ENCODE results near the gene LILRA6. TPM values are rescaled to one million over a fixed set of nuclear protein-coding genes. Genes with fewer than 3 reads are reported as not detected.
"Not testable (repeated sequence)": the region's sequence is repeated elsewhere in the genome, so short reads cannot be mapped to it uniquely, and the experiment has no call there.

The LILRA6 gene
- total RNA-seq, 1 donor from 2014 or later = not detected

DNA sequence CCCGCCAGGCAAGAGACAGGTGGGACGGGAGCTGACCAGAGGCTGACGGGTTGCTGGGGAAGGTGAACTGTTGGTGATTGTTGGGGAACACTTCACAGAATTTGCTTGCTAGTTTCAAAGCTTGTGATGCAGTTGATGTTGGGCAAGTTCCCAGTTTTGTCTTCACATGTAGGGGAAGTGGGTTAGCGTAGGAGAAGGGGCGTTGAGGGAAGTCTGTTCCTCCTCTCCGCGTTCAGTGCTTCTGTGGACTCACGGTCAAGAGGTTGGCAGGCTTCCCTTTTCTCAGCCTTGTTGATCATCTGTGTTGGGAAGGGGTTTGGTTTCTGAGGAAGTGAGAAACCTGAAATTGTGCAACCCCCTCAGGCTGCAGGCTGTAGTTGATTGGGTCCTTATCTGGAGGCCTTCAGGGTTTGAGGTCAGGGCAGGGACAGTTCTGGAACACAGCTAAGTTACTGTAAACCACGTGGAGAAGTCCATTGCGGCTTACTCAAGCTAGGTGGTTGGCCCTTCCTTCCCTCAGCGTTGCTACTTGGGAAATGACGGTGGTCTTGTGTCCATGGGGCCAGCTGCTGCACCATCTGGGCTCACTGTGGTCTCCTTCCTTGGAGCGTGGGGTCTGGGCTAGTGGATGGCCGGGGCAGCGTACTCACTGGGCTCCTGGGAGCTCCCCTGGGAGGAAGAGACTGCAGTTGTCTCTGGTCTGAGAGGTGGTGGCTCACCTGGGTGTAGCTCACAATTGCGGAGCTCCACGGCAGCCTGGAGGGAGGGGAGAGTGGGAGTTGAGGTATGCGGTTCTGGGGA, 34.4 kb downstream of the LILRA6 start:
- H3K4me3 Mint-ChIP-seq (ENCODE audit: low read depth) = peak overlapping the region; percentile 62
- H3K27ac Mint-ChIP-seq = peak overlapping the region; percentile 92
- intact Hi-C loops (cut with micrococcal nuclease) = loop anchor here (10.0 kb wide), 1 partner anchor 1047 kb away; the partner anchor contains the start of gene PPP6R1
- peaks cover 70% of the 10 kb centered on the region for H3K4me1 Mint-ChIP-seq (ENCODE audit: low read depth)
- H3K27me3 Mint-ChIP-seq (ENCODE audit: low read depth) = no peaks in the 10 kb centered on the region
- H3K9me3 Mint-ChIP-seq = no peaks in the 10 kb centered on the region
- peaks cover 87% of the 10 kb centered on the region for H3K36me3 Mint-ChIP-seq (ENCODE audit: low read depth)
- DNase-seq (ENCODE audit: low spot score) = no peak

DNA sequence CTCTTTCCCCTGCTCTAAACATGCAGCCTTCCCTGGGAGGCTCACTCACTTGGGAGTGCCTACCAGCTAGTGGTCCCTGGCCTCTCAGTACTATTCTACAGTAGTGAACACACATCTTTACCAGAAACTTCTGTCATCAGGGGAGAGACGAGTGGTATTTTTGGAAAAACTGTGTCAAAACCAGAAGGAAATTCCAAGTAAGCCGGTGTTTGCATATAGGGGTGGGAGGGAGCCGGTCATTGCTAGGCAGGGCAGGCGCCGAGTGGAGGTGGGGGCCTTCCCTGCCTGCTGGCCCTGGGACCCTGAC, 35.0 kb downstream of the LILRA6 start:
- Mint-ChIP-seq H3K27ac (peak overlapping the region; percentile 92), H3K4me1 (ENCODE audit: low read depth) (peaks cover 76% of the 10 kb centered on the region), H3K4me3 (ENCODE audit: low read depth) (peak overlapping the region; percentile 67), H3K27me3 (ENCODE audit: low read depth) (no peaks in the 10 kb centered on the region), H3K9me3 (no peaks in the 10 kb centered on the region), H3K36me3 (ENCODE audit: low read depth) (peaks cover 87% of the 10 kb centered on the region)
- intact Hi-C loops (cut with micrococcal nuclease) = loop anchor here (10.0 kb wide), 1 partner anchor 1047 kb away; the partner anchor contains the start of gene PPP6R1
- DNase-seq (ENCODE audit: low spot score) = no peak

DNA sequence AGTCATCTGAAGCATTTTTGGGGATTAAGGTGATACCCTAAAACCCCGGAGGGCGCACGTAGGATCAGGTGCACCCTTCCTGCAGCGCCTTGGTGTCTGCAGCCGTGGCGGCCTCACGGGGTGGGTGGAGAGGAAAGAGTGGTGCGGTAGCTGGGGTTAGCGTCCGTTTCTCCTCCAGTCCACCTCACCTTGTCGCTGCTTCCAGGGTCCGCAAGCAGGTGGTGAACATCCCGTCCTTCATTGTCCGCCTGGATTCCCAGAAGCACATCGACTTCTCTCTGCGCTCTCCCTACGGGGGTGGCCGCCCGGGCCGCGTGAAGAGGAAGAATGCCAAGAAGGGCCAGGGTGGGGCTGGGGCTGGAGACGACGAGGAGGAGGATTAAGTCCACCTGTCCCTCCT, 35.4 kb downstream of the LILRA6 start:
- Mint-ChIP-seq H3K4me3 (ENCODE audit: low read depth) (peak overlapping the region; percentile 67), H3K4me1 (ENCODE audit: low read depth) (peaks cover 80% of the 10 kb centered on the region), H3K36me3 (ENCODE audit: low read depth) (peaks cover 90% of the 10 kb centered on the region), H3K27ac (peak overlapping the region; percentile 92)
- intact Hi-C loops (cut with micrococcal nuclease) = loop anchor here (10.0 kb wide), 1 partner anchor 1048 kb away; the partner anchor contains the start of gene PPP6R1
- not testable (repeated sequence) for H3K9me3 Mint-ChIP-seq; DNase-seq (ENCODE audit: low spot score); H3K27me3 Mint-ChIP-seq (ENCODE audit: low read depth)

DNA sequence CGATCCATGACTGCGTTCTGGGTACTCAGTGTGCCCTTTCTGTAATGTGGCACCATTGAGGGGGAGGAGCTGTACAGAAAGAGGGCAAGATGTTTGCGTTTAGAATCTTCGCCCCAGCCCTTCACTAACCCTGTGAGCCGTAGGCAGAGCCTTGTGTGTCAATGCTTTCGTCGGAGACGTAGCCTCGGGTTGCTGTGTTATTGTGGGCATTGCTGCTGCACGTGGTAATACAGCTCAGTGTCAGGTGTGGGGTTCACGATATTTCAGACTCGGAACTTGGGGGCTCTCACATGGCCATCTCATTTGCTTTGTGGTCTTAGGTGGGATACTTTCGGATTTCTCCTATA, 35.8 kb downstream of the LILRA6 start:
- Mint-ChIP-seq H3K4me1 (ENCODE audit: low read depth) (peaks cover 82% of the 10 kb centered on the region), H3K4me3 (ENCODE audit: low read depth) (peak overlapping the region; percentile 67), H3K9me3 (no peaks in the 10 kb centered on the region), H3K36me3 (ENCODE audit: low read depth) (peaks cover 91% of the 10 kb centered on the region), H3K27me3 (ENCODE audit: low read depth) (no peaks in the 10 kb centered on the region), H3K27ac (peak overlapping the region; percentile 92)
- DNase-seq (ENCODE audit: low spot score) = no peak
- intact Hi-C loops (cut with micrococcal nuclease) = loop anchor here (10.0 kb wide), 1 partner anchor 1048 kb away; the partner anchor contains the start of gene PPP6R1

DNA sequence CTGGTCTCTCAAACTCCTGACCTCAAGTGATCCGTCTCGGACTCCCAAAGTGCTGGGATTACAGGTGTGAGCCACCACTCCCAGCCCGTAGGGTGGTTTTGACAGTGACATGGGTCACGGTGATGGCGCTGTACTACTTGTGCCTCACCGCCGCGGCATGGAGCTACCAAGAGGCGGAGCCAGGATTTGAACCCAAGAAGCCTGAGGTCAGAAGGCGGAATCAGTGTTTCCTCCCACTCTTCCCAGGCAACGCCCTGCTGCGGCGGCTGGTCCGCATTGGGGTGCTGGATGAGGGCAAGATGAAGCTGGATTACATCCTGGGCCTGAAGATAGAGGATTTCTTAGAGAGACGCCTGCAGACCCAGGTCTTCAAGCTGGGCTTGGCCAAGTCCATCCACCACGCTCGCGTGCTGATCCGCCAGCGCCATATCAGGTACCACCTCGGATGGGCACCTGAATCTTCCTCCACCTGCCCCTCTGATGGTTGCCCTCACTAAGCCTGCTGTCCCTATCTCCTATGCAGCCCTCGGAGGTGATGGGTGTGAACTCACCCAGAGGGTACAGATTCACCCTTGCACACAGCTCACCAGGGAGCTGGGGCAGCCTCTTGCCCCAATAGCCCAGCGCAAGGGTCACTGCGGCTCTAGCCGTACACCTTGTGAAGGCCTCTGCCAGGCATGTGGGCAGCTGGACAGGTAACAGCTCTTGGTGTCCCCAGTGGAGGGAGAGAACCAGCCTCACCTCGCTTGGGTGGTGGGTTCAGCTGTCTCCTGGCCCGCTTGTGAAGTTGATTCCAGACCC, 36.4 kb downstream of the LILRA6 start:
- peak overlapping the region; percentile 67 for H3K4me3 Mint-ChIP-seq (ENCODE audit: low read depth)
- DNase-seq (ENCODE audit: low spot score) = no peak
- no peaks in the 10 kb centered on the region for H3K9me3 Mint-ChIP-seq
- H3K36me3 Mint-ChIP-seq (ENCODE audit: low read depth) = peaks cover 94% of the 10 kb centered on the region
- no peaks in the 10 kb centered on the region for H3K27me3 Mint-ChIP-seq (ENCODE audit: low read depth)
- peak overlapping the region; percentile 92 for H3K27ac Mint-ChIP-seq
- H3K4me1 Mint-ChIP-seq (ENCODE audit: low read depth) = peaks cover 84% of the 10 kb centered on the region
- intact Hi-C loops (cut with micrococcal nuclease) = loop anchor here (10.0 kb wide), 1 partner anchor 1049 kb away; the partner anchor contains the start of gene PPP6R1

DNA sequence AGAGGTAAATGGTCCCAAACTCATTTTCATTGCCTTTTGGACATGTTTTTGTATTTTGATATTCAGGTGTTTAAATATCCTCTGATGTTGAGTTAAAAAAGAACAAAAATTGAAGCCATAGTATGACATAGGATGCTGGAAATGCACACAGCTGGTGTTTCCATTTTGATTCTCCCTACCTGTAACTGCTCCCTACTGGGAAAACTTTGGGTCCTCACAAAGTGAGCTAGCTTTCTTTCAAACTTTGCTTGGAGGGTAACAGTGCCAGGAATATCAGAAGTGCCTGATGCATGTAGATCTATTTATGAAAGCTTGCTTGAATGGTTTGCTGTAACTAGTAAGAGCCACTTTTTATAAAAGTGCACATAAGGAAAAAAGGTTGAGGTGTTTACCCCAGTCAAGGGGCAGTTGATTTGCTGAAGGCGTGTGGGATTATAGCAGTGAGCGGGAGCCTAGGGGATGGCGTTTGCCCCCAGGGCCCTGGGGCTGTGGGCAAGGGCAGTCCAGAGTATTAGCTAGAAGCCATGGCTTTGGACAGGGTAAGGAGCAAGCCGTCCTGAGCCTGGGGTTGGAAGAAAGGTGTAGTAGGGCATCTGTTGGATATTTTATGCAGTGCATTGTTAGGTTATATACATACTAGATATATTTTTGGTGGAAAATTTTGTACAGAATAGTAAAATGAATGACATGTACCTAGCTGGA, 37.7 kb downstream of the LILRA6 start:
- DNase-seq (ENCODE audit: low spot score) = no peak
- H3K9me3 Mint-ChIP-seq = no peaks in the 10 kb centered on the region
- intact Hi-C loops (cut with micrococcal nuclease) = loop anchor here (10.0 kb wide), 1 partner anchor 1050 kb away; the partner anchor contains the start of gene PPP6R1
- no peaks in the 10 kb centered on the region for H3K27me3 Mint-ChIP-seq (ENCODE audit: low read depth)
- peaks cover 72% of the 10 kb centered on the region for H3K4me1 Mint-ChIP-seq (ENCODE audit: low read depth)
- peak overlapping the region; percentile 99 for H3K4me3 Mint-ChIP-seq (ENCODE audit: low read depth)
- H3K27ac Mint-ChIP-seq = peak overlapping the region; percentile 28
- peaks cover 90% of the 10 kb centered on the region for H3K36me3 Mint-ChIP-seq (ENCODE audit: low read depth)

DNA sequence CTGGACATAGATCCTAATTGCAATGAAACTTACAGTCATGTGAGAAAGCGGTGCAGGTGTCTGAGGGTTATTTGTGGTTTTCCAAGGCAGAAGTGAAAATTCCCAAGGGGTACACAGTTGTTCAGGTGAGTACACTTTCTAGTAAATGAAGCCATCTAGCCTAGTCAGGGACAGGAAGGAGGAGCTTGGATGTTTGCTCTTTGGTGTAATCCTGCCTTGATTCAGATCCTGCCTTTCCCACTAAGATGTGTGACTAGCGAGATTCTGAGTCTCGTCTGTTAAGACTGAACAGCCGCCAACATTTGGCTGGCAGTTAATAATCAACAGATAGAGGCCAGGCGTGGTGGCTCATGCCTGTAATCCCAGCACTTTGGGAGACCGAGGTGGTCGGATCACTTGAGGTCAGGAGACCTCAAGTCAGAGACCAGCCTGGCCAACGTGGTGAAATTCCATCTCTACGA, 39.4 kb downstream of the LILRA6 start:
- H3K9me3 Mint-ChIP-seq = no peaks in the 10 kb centered on the region
- intact Hi-C loops (cut with micrococcal nuclease) = loop anchor here (10.0 kb wide), 1 partner anchor 1052 kb away; the partner anchor contains the start of gene PPP6R1
- peaks cover 76% of the 10 kb centered on the region for H3K36me3 Mint-ChIP-seq (ENCODE audit: low read depth)
- peak overlapping the region; percentile 99 for H3K4me3 Mint-ChIP-seq (ENCODE audit: low read depth)
- H3K4me1 Mint-ChIP-seq (ENCODE audit: low read depth) = peaks cover 61% of the 10 kb centered on the region
- no peak overlapping the region for H3K27ac Mint-ChIP-seq
- no peak for DNase-seq (ENCODE audit: low spot score)
- no peaks in the 10 kb centered on the region for H3K27me3 Mint-ChIP-seq (ENCODE audit: low read depth)

DNA sequence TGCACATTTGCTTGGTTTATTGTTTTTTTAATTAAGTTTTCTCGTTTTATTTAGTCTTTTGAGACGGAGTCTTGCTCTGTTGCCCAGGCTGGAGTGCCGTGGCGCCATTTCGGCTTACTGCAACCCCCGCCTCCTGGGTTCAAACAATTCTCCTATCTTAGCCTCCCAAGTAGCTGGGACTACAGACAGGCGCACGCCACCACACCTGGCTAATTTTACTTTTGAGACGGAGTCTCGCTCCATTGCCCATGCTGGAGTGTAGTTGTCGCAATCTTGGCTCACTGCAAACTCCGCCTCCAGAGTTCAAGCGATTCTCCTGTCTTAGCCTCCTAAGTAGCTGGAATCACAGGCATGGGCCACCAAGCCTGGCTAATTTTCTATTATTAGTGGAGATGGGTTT, 40.6 kb downstream of the LILRA6 start:
- Mint-ChIP-seq H3K27me3 (ENCODE audit: low read depth) (no peaks in the 10 kb centered on the region), H3K27ac (peak overlapping the region; percentile 100), H3K4me3 (ENCODE audit: low read depth) (peak overlapping the region; percentile 99), H3K4me1 (ENCODE audit: low read depth) (peaks cover 50% of the 10 kb centered on the region), H3K9me3 (no peaks in the 10 kb centered on the region), H3K36me3 (ENCODE audit: low read depth) (peaks cover 64% of the 10 kb centered on the region)
- no peak for DNase-seq (ENCODE audit: low spot score)
- intact Hi-C loops (cut with micrococcal nuclease) = loop anchor here (2.0 to 10.0 kb wide), 2 partner anchors 43 to 1053 kb away; partner anchors contain the start of genes LENG1 and PPP6R1

DNA sequence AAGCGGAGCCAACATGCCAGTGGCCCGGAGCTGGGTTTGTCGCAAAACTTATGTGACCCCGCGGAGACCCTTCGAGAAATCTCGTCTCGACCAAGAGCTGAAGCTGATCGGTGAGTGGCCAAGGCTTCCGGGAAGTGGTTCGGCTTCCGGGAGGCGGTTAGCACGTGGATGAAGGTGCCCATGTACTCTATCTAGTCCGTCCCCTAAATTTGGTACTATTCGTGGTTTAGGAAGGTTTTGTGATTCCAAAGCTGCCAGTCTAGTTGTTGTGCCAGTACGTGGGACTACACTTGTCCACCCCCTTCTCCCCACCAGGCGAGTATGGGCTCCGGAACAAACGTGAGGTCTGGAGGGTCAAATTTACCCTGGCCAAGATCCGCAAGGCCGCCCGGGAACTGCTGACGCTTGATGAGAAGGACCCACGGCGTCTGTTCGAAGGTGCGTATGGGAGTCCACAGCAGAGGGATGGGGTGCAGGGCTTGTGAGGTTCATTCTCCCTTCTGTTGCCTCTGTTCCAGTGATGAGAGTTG, 41.4 kb downstream of the LILRA6 start:
- Mint-ChIP-seq H3K9me3 (no peaks in the 10 kb centered on the region), H3K36me3 (ENCODE audit: low read depth) (peaks cover 57% of the 10 kb centered on the region), H3K4me1 (ENCODE audit: low read depth) (peaks cover 43% of the 10 kb centered on the region), H3K27me3 (ENCODE audit: low read depth) (no peaks in the 10 kb centered on the region), H3K4me3 (ENCODE audit: low read depth) (peak overlapping the region; percentile 99), H3K27ac (peak overlapping the region; percentile 100)
- intact Hi-C loops (cut with micrococcal nuclease) = loop anchor here (2.0 to 10.0 kb wide), 2 partner anchors 42 to 1054 kb away; partner anchors contain the start of genes LENG1 and PPP6R1
- DNase-seq (ENCODE audit: low spot score) = no peak

DNA sequence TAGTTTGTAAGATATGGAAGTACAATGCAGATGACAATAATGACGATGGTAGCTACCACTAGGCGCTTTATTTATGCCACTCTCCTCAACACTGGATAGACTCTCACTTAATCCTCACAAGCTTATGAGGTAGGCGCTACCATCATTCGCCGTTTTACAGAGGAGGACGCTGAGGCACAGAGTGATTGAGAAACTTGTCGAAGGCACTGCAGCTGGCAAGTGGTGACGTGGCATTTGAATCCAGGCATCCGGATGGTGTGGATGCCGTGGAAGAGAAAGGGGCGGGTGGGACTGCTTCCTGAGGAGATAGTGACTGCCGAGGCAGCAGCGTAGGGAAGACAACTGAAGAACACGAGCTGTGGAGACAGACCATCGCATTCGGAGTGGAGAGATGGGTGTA, 43.2 kb downstream of the LILRA6 start:
- intact Hi-C loops (cut with micrococcal nuclease) = no loop called here
- peaks cover 45% of the 10 kb centered on the region for H3K36me3 Mint-ChIP-seq (ENCODE audit: low read depth)
- DNase-seq (ENCODE audit: low spot score) = no peak
- peak overlapping the region; percentile 65 for H3K27ac Mint-ChIP-seq
- no peaks in the 10 kb centered on the region for H3K9me3 Mint-ChIP-seq
- no peaks in the 10 kb centered on the region for H3K27me3 Mint-ChIP-seq (ENCODE audit: low read depth)
- H3K4me3 Mint-ChIP-seq (ENCODE audit: low read depth) = peak overlapping the region; percentile 78
- peaks cover 27% of the 10 kb centered on the region for H3K4me1 Mint-ChIP-seq (ENCODE audit: low read depth)

DNA sequence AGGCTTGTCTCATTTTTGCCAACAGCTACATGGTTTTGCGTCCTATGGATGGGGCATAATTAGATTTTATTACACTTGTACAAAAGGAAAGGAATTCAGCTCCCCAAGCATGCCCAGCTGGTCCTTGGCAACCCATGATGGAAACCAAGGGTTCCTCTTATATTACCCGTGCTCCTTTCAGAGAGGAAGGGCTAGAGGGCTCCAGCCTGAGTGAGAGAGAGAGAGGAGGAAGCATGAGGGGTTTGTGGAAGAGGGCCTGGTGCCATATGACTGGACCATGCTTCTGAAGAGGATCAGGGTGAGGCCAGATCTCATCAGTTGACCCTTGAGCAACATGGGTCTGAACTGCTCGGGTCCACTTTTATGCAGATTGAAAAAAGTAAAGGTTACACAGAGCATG, 45.5 kb downstream of the LILRA6 start:
- intact Hi-C loops (cut with micrococcal nuclease) = no loop called here
- Mint-ChIP-seq H3K27me3 (ENCODE audit: low read depth) (no peaks in the 10 kb centered on the region), H3K9me3 (no peaks in the 10 kb centered on the region), H3K4me3 (ENCODE audit: low read depth) (no peak overlapping the region), H3K27ac (no peak overlapping the region), H3K4me1 (ENCODE audit: low read depth) (peaks cover 18% of the 10 kb centered on the region), H3K36me3 (ENCODE audit: low read depth) (peaks cover 33% of the 10 kb centered on the region)
- no peak for DNase-seq (ENCODE audit: low spot score)

DNA sequence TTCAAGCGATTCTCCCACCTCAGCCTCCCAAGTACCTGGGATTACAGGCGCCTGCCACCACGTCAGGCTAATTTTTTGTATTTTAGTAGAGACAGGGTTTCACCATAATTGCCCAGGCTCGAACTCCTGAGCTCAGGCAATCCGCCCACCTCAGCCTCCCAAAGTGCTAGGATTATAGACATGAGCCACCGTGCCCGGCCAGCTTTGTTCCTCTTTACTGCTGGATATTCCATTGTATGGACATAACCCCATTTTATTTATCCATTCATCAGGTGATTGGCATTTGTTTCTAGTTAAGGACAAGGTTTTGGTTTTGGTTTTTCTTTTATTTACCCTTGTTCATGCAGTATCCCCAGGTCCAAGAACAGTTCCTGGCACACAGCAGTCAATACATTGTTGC, 46.1 kb downstream of the LILRA6 start:
- Mint-ChIP-seq H3K27ac (no peak overlapping the region), H3K9me3 (no peaks in the 10 kb centered on the region), H3K4me1 (ENCODE audit: low read depth) (peaks cover 20% of the 10 kb centered on the region), H3K36me3 (ENCODE audit: low read depth) (peaks cover 27% of the 10 kb centered on the region), H3K4me3 (ENCODE audit: low read depth) (no peak overlapping the region), H3K27me3 (ENCODE audit: low read depth) (no peaks in the 10 kb centered on the region)
- no peak for DNase-seq (ENCODE audit: low spot score)
- intact Hi-C loops (cut with micrococcal nuclease) = no loop called here

Data from activated T-helper 2 cell treated with anti-CD3 and anti-CD28 coated beads, Interferon-gamma antibody, Interleukin-2, Interleukin-4, amounts not matched to agents 10 μg/mL and 5 μg/mL and 100 μg/mL, durations not matched to agents 14 hours and 24 hours and 36 hours (primary cell).